ENCODE measurements around the gene PLCE1.

PLCE1 gene

DNA sequence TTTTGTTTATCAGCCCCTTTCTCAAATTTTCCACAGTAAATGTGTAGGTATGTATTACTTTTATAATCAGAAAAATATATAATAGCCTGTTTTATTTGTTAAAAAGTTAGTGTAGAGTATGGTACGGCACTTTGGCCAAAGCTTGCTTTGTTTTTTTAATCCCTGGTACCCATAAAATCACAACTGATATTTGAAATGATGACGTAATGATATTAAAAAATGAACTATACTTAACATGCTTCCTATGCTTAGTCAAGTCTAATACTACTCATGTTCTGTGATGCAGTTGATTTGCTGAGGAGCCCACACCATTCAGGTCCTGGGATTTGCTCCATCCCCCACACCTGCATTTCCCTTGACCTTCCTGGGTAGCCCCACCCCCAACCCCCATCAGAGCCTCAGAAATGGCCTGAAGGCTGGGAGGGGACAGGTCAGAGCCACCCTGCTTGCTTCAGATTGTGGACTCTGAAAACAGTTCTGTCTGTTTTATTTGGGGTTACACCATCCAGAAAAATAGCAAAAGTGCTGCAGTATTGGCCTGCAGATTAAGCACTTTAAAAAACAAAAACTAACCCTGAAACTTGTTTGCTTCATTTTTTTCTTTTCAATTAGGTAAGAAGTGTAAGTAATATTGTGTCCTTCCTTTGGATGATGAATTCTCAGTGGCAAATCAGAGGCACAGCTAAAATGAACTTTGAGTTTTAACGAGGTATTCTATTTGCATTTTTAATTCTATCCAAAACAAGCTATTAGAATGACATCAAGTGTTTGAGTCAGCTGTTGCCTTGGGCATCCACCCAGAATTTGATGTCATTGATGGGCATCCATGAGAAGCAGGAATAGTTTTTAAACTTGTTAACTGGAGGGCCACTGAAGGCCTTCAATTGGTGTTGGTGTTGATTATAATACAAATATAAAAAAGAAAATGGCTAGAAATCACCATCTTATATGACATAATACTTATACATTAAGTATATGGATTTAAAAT lies 23.3 kb downstream of the PLCE1 start:
- intact Hi-C loops (cut with DNase I): no loop called here
- no peak for DNase-seq

DNA sequence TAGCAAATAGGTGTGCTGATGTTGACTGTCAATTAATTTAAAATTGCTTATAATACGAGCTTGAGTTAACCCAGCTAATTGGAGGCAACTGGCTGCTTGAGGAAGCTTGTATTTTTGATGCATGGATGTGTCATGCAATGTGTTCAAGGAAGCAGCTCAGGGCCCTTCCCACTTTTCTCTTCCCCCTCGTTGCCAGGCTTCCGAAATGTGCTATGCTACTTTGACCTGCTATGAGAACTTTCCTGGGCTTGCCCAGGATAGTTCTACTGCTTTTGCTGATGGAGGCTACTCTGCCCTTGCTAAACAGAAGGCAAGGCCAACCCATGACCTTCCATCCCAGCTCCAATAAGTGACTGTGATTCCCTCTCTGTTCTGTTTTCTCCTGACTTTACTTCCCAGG lies 24.4 kb downstream of the PLCE1 start:
- DNase-seq: no peak
- intact Hi-C loops (cut with DNase I): no loop called here

DNA sequence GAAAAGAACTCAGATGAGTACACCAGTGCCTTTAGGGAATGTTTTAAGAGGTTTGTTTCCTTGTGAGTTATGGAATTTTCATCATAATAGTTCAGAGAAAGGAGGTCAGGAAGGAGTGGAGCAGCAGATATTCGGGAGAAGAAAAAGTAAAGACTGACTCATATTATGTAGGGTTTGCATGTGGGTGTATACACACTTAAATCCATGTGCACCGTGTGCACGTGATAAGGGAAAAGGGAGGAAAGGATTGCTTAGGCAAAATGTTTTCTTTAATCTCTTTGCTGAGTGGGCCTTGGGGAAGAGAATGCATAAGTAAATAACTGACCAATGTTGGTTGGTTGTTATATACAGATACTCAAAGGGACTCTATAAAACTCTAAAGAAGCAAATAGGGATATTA lies 30.2 kb downstream of the PLCE1 start:
- no peak for DNase-seq

GRCh38 chr10:94024407-94024806 lies 30.7 kb downstream of the PLCE1 start:
- no peak for DNase-seq
- intact Hi-C loops (cut with DNase I): no loop called here

More for the DNA sequence above, 30.2 kb downstream of the PLCE1 start:
- intact Hi-C loops (cut with DNase I): no loop called here

DNA sequence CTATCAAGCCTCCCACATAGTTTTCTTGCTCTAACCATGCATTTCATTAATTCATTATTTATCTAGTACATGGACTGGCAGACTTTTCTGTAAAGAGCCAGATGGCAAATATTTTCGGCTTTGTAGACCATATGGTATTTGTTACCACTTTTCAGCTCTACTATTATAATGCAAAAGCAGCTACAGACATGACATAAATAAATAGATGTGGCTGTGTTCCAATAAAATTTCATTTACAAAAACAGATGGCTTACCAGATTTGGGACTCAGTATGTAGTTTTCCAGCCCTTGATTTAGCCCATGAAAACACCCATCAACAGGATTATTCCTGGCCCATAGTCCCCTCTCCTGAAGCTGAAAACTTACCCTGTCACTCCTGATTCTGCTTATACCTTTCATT lies 32.1 kb downstream of the PLCE1 start:
- no peak for DNase-seq
- intact Hi-C loops (cut with DNase I): no loop called here

DNA sequence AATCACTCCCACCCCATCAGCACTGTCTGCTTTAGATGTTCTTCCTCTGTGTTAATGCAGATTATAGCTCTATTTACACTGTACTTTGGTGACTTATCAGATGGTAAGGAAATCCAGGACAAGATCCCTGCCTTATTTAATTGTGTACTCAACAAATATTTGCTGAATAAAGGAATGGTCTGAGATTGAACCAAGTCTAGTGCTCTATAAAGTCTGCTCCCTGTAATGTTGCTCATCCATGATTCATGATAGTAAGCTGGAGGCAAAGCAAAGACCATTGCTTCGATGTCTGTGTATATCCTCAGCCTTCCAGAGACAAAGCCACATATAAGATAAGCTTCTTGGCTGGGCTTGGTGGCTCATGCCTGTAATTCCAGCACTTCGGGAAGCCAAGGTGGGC lies 33.5 kb downstream of the PLCE1 start:
- intact Hi-C loops (cut with DNase I): no loop called here

GRCh38 chr10:94029955-94030354 lies 36.2 kb downstream of the PLCE1 start:
- intact Hi-C loops (cut with DNase I): no loop called here
- no peak for DNase-seq

More for the DNA sequence above, 33.5 kb downstream of the PLCE1 start:
- no peak for DNase-seq

DNA sequence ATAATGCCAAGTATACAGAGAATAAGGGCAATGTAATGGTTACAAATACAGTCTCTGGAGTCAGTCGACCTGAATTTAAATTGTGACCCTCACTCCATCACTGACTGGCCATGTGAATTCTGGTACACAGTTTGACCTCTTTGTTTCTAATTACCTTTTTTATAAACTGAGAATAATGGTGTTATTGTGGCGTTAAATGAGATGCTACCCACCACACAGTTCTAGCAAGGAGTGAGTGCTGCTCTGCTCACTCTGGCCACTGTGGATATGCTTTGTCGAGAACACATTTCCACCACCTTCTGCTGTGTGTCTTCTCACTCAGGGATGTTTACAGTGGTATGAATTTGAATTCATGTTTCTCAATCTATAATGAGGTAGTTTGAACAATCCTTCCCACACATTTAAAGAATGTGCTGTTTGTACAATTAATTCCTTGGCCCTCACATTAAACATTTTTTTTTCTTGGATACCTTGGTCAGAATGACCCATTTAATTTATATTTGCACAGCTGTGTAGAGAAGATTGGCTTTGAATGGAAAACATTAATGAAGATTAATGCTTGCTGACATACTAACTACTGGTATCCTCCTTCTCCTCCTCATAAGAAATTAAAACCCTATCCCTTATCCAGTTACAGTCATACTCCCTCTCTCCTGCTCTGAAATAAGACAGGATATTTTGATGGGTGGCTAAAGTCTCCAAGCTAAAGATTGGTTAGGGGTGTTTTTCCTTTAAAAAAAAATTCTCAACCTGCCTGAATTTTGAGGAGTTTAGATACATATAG lies 42.4 kb downstream of the PLCE1 start:
- intact Hi-C loops (cut with DNase I): no loop called here
- DNase-seq: no peak

DNA sequence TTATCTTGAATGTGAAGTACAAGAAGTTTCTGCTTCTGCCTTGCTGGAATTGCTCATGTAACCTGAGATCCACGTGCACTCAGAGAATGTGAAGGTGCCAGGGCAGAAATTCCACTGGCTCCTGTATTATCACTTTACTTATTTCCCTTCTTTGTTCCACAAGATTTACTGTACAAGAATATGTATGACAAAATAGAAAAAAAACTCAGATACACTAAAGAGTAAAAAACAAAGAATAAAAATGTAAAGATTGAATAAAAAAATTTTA lies 43.0 kb downstream of the PLCE1 start:
- no peak for DNase-seq
- intact Hi-C loops (cut with DNase I): no loop called here

GRCh38 chr10:94037286-94037685 lies 43.6 kb downstream of the PLCE1 start:
- DNase-seq: no peak
- intact Hi-C loops (cut with DNase I): no loop called here

GRCh38 chr10:94038024-94038423 lies 44.3 kb downstream of the PLCE1 start:
- DNase-seq: no peak
- intact Hi-C loops (cut with DNase I): no loop called here

DNA sequence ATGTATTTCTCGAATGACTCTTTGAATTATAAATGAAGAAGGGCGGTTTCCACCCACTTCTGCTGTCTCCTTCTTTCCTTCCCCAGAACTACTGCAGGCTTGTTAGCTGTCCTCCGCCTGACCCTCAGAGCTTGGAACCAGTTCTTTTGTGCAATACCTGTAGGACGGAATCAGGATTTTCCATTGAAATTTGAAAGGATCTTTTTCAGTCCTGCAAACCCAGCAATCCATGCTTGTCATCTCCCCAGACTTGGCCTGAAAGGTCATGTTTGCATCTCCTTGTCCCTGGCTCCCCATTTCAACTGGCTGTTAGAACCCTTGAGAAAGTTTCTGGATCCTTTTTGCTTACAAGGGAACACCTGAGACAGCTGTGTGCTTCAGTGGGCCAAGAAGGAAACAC lies 47.5 kb downstream of the PLCE1 start:
- intact Hi-C loops (cut with DNase I): no loop called here
- no peak for DNase-seq

- no peak for DNase-seq
- intact Hi-C loops (cut with DNase I): no loop called here
Measured at GRCh38 chr10:94042001-94042833, 48.5 kb downstream of the PLCE1 start.

GRCh38 chr10:94042834-94043175 lies 49.1 kb downstream of the PLCE1 start:
- intact Hi-C loops (cut with DNase I): no loop called here

More at GRCh38 chr10:94042834-94043175, 49.1 kb downstream of the PLCE1 start:
- DNase-seq: no peak
